ENCODE data around the gene CCDC57.

Gene CCDC57

DNA sequence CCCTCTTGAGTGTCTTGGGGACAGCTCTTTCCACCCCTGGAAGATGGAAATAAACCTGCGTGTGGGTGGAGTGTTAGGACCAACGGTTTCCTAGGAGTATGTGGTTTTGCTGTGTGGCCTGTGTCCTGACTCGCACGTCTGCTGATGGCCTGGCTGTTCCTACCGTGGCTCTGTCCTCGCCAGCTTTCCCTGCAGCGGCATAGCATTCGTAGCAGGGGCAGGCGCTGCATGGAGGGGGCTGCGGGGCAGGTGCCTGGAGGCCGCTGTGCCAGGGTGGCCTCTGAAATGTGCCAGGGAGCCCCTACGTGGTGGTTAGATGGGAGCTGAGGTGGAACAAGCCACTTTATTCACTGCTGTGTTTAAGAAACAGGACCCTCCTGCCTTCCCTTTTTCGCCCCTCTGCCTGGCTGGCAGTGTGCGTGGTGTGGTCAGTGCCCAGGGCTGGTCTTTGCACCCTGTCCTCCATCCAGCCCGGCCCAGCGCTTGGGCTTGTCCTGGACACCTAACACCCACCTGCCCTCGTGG is 26.8 kb upstream of the CCDC57 start:
- Histone ChIP-seq H3K27ac (ENCODE audit: low read length) (no peak overlapping the region), H3K4me3 (ENCODE audit: low read depth in 1 of 2, low read length in 2 of 2) (no peak overlapping the region), H3K36me3 (ENCODE audit: control insufficient read depth in 1 of 2, insufficient read depth in 2 of 2, low read length in 2 of 2) (peaks cover 14 to 17% of the 10 kb centered on the region in 2 donors), H3K4me1 (ENCODE audit: control insufficient read depth in 1 of 2, insufficient read depth in 2 of 2, low read length in 2 of 2) (peaks cover 26 to 81% of the 10 kb centered on the region in 2 donors), H3K9me3 (ENCODE audit: control insufficient read depth in 1 of 2, low read length in 2 of 2) (no peaks in the 10 kb centered on the region), H3K27me3 (ENCODE audit: low read depth, low read length) (no peaks in the 10 kb centered on the region)

- Histone ChIP-seq H3K27ac (ENCODE audit: low read length) (no peak overlapping the region), H3K4me3 (ENCODE audit: low read depth in 1 of 2, low read length in 2 of 2) (peak overlapping the region in 1 of 2 donors; percentile 5), H3K9me3 (ENCODE audit: control insufficient read depth in 1 of 2, low read length in 2 of 2) (no peaks in the 10 kb centered on the region), H3K27me3 (ENCODE audit: low read depth, low read length) (no peaks in the 10 kb centered on the region), H3K36me3 (ENCODE audit: control insufficient read depth in 1 of 2, insufficient read depth in 2 of 2, low read length in 2 of 2) (peaks cover 6 to 9% of the 10 kb centered on the region in 2 donors), H3K4me1 (ENCODE audit: control insufficient read depth in 1 of 2, insufficient read depth in 2 of 2, low read length in 2 of 2) (peaks cover 26 to 75% of the 10 kb centered on the region in 2 donors)
Measured at GRCh38 chr17:82238472-82239201, 26.0 kb upstream of the CCDC57 start.

DNA sequence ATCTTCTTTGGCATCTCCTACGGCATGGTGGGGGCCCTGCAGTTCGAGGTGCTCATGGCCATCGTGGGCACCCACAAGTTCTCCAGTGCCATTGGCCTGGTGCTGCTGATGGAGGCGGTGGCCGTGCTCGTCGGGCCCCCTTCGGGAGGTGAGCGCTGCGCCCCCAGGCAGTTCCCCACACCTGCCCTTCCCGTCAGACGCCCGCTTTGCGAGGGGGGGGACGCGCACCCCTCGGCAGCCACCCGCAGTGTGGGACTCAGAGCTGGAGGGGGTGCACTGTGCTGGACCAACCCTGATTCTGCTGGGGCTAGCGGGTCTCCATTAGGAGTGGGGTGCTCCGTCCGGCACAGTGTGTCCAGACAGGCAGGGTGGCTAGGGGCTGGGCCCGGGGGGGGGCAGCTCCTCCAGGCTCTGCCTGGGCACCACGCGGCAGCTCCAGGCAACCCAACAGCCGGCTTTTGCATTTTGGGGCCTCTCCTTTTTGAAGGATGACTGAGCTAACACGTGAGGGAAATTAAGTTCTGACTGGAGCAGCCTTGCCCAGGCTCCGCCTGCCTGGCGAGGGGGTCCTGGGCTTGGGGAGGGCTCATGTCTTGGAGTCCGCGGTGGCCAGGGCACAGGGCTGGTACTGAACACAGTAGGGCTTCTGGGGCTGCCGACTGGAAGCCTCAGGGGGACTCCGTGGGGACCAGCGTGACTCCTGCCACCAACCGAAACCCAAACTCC is 25.3 kb upstream of the CCDC57 start:
- Histone ChIP-seq H3K36me3 (ENCODE audit: control insufficient read depth in 1 of 2, insufficient read depth in 2 of 2, low read length in 2 of 2) (peaks cover 0 to 5% of the 10 kb centered on the region in 2 donors), H3K4me1 (ENCODE audit: control insufficient read depth in 1 of 2, insufficient read depth in 2 of 2, low read length in 2 of 2) (peaks cover 22 to 68% of the 10 kb centered on the region in 2 donors), H3K27ac (ENCODE audit: low read length) (no peak overlapping the region), H3K9me3 (ENCODE audit: control insufficient read depth in 1 of 2, low read length in 2 of 2) (no peaks in the 10 kb centered on the region), H3K4me3 (ENCODE audit: low read depth in 1 of 2, low read length in 2 of 2) (peak overlapping the region in 1 of 2 donors; percentile 5), H3K27me3 (ENCODE audit: low read depth, low read length) (no peaks in the 10 kb centered on the region)

DNA sequence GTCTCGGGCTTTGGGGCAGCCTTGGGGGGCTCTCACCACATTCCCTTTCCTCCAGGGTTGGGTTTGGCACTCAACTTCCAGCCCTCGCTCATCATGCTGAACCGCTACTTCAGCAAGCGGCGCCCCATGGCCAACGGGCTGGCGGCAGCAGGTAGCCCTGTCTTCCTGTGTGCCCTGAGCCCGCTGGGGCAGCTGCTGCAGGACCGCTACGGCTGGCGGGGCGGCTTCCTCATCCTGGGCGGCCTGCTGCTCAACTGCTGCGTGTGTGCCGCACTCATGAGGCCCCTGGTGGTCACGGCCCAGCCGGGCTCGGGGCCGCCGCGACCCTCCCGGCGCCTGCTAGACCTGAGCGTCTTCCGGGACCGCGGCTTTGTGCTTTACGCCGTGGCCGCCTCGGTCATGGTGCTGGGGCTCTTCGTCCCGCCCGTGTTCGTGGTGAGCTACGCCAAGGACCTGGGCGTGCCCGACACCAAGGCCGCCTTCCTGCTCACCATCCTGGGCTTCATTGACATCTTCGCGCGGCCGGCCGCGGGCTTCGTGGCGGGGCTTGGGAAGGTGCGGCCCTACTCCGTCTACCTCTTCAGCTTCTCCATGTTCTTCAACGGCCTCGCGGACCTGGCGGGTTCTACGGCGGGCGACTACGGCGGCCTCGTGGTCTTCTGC is 24.6 kb upstream of the CCDC57 start:
- H3K36me3 ChIP-seq (ENCODE audit: control insufficient read depth in 1 of 2, insufficient read depth in 2 of 2, low read length in 2 of 2), result peaks cover 0 to 5% of the 10 kb centered on the region in 2 donors
- H3K27ac ChIP-seq (ENCODE audit: low read length), result no peak overlapping the region
- H3K9me3 ChIP-seq (ENCODE audit: control insufficient read depth in 1 of 2, low read length in 2 of 2), result no peaks in the 10 kb centered on the region
- H3K27me3 ChIP-seq (ENCODE audit: low read depth, low read length), result no peaks in the 10 kb centered on the region
- H3K4me3 ChIP-seq (ENCODE audit: low read depth in 1 of 2, low read length in 2 of 2), result no peak overlapping the region
- peaks cover 15 to 62% of the 10 kb centered on the region in 2 donors for H3K4me1 ChIP-seq (ENCODE audit: control insufficient read depth in 1 of 2, insufficient read depth in 2 of 2, low read length in 2 of 2)

DNA sequence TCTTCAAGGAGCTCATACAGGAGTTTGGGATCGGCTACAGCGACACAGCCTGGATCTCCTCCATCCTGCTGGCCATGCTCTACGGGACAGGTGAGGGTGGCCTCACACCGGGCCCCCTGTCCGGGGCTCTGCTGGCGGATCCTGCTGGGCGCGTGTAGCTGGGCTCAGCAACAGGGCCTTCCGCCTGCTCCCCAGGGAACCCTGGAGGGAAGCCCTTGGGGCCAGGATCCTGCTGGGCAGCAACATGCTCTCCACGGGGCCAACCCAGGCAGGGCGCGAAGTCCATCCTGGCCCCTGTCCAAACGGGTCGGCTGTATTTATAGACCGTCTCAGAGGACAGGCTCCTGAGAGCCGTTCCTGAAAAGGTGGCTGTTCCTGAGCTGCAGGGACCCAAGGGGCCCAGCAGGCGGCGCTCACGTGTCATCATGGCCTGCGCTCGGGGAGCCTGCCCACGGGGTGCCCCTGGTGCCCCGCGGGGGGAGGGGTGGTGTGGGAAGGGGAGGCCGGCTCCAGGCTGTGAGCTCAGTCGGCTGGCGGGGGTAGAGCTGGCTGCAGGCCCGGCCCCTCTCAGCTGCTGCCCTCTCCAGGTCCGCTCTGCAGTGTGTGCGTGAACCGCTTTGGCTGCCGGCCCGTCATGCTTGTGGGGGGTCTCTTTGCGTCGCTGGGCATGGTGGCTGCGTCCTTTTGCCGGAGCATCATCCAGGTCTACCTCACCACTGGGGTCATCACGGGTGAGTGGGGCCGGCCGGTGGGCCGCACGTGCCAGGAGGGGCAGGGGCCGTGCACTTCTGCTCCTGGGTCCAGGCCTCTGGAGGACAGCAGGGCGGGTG is 23.7 kb upstream of the CCDC57 start:
- Histone ChIP-seq H3K27me3 (ENCODE audit: low read depth, low read length) (no peaks in the 10 kb centered on the region), H3K36me3 (ENCODE audit: control insufficient read depth in 1 of 2, insufficient read depth in 2 of 2, low read length in 2 of 2) (peaks cover 0 to 5% of the 10 kb centered on the region in 2 donors), H3K4me1 (ENCODE audit: control insufficient read depth in 1 of 2, insufficient read depth in 2 of 2, low read length in 2 of 2) (peaks cover 10 to 59% of the 10 kb centered on the region in 2 donors), H3K4me3 (ENCODE audit: low read depth in 1 of 2, low read length in 2 of 2) (no peak overlapping the region), H3K9me3 (ENCODE audit: control insufficient read depth in 1 of 2, low read length in 2 of 2) (no peaks in the 10 kb centered on the region), H3K27ac (ENCODE audit: low read length) (no peak overlapping the region)

DNA sequence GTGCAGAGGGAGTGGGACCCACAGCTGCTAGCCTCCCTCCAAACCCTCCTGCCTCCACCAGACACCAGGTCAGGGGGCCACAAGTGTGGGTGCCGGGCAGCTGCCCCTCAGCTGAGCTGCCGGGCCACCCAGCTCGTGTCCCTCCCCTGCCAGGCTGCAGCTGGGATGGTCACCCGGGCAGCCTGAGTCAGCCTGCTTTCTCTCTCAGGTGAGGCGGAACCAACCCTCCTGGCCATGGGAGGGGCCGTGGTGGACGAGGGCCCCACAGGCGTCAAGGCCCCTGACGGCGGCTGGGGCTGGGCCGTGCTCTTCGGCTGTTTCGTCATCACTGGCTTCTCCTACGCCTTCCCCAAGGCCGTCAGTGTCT is 23.1 kb upstream of the CCDC57 start:
- Histone ChIP-seq H3K36me3 (ENCODE audit: control insufficient read depth in 1 of 2, insufficient read depth in 2 of 2, low read length in 2 of 2) (peaks cover 0 to 5% of the 10 kb centered on the region in 2 donors), H3K27me3 (ENCODE audit: low read depth, low read length) (no peaks in the 10 kb centered on the region), H3K4me3 (ENCODE audit: low read depth in 1 of 2, low read length in 2 of 2) (no peak overlapping the region), H3K27ac (ENCODE audit: low read length) (no peak overlapping the region), H3K9me3 (ENCODE audit: control insufficient read depth in 1 of 2, low read length in 2 of 2) (no peaks in the 10 kb centered on the region), H3K4me1 (ENCODE audit: control insufficient read depth in 1 of 2, insufficient read depth in 2 of 2, low read length in 2 of 2) (peaks cover 4 to 53% of the 10 kb centered on the region in 2 donors)

DNA sequence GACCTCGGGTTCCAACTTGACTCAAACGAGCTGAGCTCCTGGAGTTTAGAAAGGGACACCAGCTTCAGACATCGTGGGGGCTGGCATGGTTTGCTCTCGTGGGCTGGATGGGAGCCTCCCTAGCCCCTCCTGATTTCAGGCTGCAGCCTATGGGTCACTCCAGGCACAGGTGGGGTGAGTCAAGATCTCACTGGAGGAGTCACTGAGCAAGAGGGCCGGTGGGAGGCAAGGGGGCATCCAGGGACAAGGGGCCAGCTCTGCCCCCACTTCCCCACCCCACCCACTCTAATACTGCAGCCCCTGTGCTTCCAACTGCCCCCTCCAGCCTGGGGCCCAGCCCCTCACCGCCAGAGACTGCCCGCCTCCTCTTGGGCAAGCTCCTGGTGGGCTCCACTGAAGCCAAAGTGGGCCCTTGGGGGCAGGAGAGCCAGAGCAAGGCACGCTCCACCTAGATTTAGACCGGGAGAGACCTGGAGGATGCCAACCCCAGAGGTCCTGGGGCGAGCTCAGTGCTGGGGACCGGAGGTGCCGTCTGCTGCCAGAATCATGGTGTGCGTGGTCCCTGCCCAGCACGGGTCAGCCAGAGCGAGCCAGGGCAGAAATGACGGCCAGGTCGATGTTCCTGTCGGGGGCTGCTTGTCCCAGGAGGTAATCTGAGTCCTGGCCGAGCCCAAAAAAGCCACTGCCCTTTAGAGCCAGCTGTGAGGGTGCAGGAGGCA is 22.6 kb upstream of the CCDC57 start:
- peaks cover 0 to 53% of the 10 kb centered on the region in 2 donors for H3K4me1 ChIP-seq (ENCODE audit: control insufficient read depth in 1 of 2, insufficient read depth in 2 of 2, low read length in 2 of 2)
- no peak overlapping the region for H3K27ac ChIP-seq (ENCODE audit: low read length)
- no peak overlapping the region for H3K4me3 ChIP-seq (ENCODE audit: low read depth in 1 of 2, low read length in 2 of 2)
- no peaks in the 10 kb centered on the region for H3K9me3 ChIP-seq (ENCODE audit: control insufficient read depth in 1 of 2, low read length in 2 of 2)
- H3K27me3 ChIP-seq (ENCODE audit: low read depth, low read length), result no peaks in the 10 kb centered on the region
- H3K36me3 ChIP-seq (ENCODE audit: control insufficient read depth in 1 of 2, insufficient read depth in 2 of 2, low read length in 2 of 2), result peaks cover 0 to 5% of the 10 kb centered on the region in 2 donors

DNA sequence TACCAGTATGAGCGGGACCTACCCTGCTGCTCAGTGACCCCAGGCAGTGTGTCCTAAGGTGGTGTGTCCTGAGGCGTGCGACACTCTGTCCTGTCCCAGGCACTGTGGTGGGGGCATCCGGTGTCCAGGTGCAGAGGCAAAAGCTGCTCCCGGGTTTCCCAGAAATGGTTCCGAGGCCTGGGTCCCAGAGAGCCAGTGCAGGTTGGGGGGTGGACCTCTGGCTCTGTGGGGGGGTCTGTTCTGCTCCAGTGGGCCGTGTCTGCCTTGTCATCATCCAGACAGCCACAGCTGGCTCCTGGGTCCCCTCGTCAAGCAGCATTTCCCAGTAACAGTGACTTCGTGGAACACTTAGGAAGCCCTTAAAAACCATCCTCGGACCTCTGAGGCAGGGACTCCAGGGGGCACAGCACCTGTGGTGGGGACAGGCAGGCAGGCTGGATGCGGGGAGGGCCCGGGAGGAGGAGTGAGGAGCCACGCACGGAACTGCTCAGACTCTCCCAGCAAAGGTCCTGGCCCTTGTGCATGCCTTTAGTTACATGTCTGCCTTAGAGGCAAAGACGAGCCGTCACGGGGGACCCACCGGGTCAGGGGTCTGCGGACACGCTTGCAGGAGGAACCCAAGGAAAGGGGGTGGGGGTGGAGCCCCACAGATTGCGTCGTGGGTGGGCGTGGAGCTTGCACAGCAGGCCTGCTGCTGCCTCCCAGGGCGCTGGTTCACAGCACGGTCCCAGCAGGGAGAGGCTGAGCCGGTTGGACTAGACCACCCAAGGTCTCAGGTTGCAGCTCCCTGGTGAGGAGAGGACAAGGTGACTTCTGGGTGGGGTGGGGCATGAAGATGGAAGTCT is 21.8 kb upstream of the CCDC57 start:
- H3K27ac ChIP-seq (ENCODE audit: low read length), result no peak overlapping the region
- H3K9me3 ChIP-seq (ENCODE audit: control insufficient read depth in 1 of 2, low read length in 2 of 2), result no peaks in the 10 kb centered on the region
- H3K4me3 ChIP-seq (ENCODE audit: low read depth in 1 of 2, low read length in 2 of 2), result no peak overlapping the region
- peaks cover 0 to 5% of the 10 kb centered on the region in 2 donors for H3K36me3 ChIP-seq (ENCODE audit: control insufficient read depth in 1 of 2, insufficient read depth in 2 of 2, low read length in 2 of 2)
- no peaks in the 10 kb centered on the region for H3K27me3 ChIP-seq (ENCODE audit: low read depth, low read length)
- peaks cover 0 to 53% of the 10 kb centered on the region in 2 donors for H3K4me1 ChIP-seq (ENCODE audit: control insufficient read depth in 1 of 2, insufficient read depth in 2 of 2, low read length in 2 of 2)

GRCh38 chr17:82232876-82233785 is 20.5 kb upstream of the CCDC57 start:
- Histone ChIP-seq H3K9me3 (ENCODE audit: control insufficient read depth in 1 of 2, low read length in 2 of 2) (no peaks in the 10 kb centered on the region), H3K4me1 (ENCODE audit: control insufficient read depth in 1 of 2, insufficient read depth in 2 of 2, low read length in 2 of 2) (peaks cover 0 to 44% of the 10 kb centered on the region in 2 donors), H3K27me3 (ENCODE audit: low read depth, low read length) (no peaks in the 10 kb centered on the region), H3K4me3 (ENCODE audit: low read depth in 1 of 2, low read length in 2 of 2) (no peak overlapping the region), H3K27ac (ENCODE audit: low read length) (no peak overlapping the region), H3K36me3 (ENCODE audit: control insufficient read depth in 1 of 2, insufficient read depth in 2 of 2, low read length in 2 of 2) (peaks cover 0 to 5% of the 10 kb centered on the region in 2 donors)

Data from muscle layer of duodenum (tissue), 2 donors.